Measurements from ENCODE around the gene NUMBL.

DNA sequence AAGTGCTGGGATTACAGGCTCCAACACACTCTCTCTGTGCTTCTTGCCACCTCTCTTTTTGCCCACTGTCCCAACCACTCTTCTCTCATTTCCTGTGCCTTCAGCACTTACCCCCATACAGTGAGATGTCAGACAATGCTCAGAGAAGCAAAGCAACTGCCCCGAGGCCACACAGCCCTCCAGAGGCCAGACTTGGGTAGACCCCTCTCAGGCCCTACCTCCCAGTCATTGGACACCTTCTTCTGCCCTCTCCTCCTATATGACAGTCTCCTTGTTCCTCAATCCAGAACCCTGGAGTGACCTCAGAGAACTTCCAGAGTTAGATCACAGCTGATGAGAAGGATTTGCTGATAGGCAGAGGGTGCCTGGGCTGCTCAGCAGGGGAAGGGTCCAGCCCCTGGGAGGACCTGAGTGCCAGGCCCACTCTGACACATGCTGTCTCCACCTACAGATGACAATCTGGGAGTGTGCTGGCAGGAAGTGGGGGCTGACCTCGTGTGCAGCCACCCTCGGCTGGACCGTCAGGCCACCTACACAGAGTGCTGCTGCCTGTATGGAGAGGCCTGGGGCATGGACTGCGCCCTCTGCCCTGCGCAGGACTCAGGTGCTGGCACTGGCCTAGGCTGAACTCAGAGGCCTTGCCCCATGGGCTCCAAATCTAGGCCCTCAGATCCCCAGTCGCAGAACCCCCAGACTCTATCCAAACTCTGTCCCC is 64.9 kb downstream of the NUMBL start:
- TF ChIP-seq, protein P1, sequence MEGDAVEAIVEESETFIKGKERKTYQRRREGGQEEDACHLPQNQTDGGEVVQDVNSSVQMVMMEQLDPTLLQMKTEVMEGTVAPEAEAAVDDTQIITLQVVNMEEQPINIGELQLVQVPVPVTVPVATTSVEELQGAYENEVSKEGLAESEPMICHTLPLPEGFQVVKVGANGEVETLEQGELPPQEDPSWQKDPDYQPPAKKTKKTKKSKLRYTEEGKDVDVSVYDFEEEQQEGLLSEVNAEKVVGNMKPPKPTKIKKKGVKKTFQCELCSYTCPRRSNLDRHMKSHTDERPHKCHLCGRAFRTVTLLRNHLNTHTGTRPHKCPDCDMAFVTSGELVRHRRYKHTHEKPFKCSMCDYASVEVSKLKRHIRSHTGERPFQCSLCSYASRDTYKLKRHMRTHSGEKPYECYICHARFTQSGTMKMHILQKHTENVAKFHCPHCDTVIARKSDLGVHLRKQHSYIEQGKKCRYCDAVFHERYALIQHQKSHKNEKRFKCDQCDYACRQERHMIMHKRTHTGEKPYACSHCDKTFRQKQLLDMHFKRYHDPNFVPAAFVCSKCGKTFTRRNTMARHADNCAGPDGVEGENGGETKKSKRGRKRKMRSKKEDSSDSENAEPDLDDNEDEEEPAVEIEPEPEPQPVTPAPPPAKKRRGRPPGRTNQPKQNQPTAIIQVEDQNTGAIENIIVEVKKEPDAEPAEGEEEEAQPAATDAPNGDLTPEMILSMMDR (IDR thresholded peaks at IDR 0.05): no peak
- no peak for TF ChIP-seq ZFX (IDR thresholded peaks at IDR 0.05; ENCODE audit: borderline replicate concordance)
